HEK293 (cell line): ENCODE results near the gene SVIL.

Source experiments
- ZNF184 ChIP-seq: fragments of 450-650 bp; IDR thresholded peaks from 2 replicates; pipeline ENCODE4 v1.5.1; 2018; ENCODE audit warnings: missing biosample characterization, mild to moderate bottlenecking, missing genetic modification characterization
- ZNF324 ChIP-seq: fragments of 450-650 bp; formaldehyde crosslinking; IDR thresholded peaks from 2 replicates; pipeline ENCODE4 v1.5.1; 2016; ENCODE audit warnings: missing biosample characterization, missing genetic modification characterization
- ZNF610 ChIP-seq: fragments of 450-650 bp; formaldehyde crosslinking; IDR thresholded peaks from 2 replicates; pipeline ENCODE4 v1.5.1; 2016; ENCODE audit warnings: missing biosample characterization, missing genetic modification characterization, borderline replicate concordance
- ZSCAN30 ChIP-seq: fragments of 450-650 bp; IDR thresholded peaks from 2 replicates; pipeline ENCODE4 v1.5.1; 2018; ENCODE audit warnings: missing biosample characterization, mild to moderate bottlenecking, missing genetic modification characterization, moderate library complexity
- TF ChIP-seq, protein P1 (sequence below): fragments of 450-650 bp; formaldehyde crosslinking; IDR thresholded peaks from 2 replicates; pipeline ENCODE4 v1.5.1; 2016; ENCODE audit warnings: missing biosample characterization, missing genetic modification characterization
- TF ChIP-seq, protein P2 (sequence below): fragments of 450-650 bp; formaldehyde crosslinking; IDR thresholded peaks from 2 replicates; pipeline ENCODE4 v1.5.1; 2016; ENCODE audit warnings: missing biosample characterization, missing genetic modification characterization

DNA sequence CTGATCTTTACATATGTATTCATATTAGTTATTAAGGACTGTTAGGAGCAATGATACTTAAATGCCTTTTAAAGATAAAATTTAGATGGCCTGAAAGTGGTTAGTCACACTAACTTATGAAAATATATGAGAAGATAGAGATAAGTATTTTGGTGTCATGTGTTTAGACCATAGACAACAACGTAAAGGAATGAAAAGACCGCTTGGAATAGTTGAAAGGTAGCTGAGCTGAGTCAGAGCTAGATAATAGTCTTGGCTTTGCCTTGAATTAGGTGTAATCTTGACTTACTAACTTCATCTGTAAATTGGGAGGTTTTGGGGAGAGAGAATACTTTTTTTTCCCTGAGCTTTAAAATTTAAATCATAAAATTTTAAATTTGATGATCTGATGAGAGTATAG, 218.9 kb downstream of the SVIL start:
- TF ChIP-seq, protein P1, sequence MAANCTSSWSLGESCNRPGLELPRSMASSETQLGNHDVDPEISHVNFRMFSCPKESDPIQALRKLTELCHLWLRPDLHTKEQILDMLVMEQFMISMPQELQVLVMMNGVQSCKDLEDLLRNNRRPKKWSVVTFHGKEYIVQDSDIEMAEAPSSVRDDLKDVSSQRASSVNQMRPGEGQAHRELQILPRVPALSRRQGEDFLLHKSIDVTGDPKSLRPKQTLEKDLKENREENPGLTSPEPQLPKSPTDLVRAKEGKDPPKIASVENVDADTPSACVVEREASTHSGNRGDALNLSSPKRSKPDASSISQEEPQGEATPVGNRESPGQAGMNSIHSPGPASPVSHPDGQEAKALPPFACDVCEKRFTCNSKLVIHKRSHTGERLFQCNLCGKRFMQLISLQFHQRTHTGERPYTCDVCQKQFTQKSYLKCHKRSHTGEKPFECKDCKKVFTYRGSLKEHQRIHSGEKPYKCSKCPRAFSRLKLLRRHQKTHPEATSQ (tag by site-specific recombination) = no peak
- TF ChIP-seq ZSCAN30 (tag by site-specific recombination) (no peak), ZNF324 (tag by site-specific recombination) (no peak), ZNF184 (tag by site-specific recombination) (no peak), ZNF610 (no peak)
- TF ChIP-seq, protein P2, sequence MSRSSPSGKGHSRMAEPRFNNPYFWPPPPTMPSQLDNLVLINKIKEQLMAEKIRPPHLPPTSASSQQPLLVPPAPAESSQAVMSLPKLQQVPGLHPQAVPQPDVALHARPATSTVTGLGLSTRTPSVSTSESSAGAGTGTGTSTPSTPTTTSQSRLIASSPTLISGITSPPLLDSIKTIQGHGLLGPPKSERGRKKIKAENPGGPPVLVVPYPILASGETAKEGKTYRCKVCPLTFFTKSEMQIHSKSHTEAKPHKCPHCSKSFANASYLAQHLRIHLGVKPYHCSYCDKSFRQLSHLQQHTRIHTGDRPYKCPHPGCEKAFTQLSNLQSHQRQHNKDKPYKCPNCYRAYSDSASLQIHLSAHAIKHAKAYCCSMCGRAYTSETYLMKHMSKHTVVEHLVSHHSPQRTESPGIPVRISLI = no peak
